HCT116 (cell line): ENCODE data around the gene PBX3. TPM values are rescaled to one million over a fixed set of nuclear protein-coding genes. Genes with fewer than 3 reads are reported as not detected.

ENCODE experiments used
- ATAC-seq: fragments of 200-7000 bp; cut with Tn5 transposase; 2 replicates; pipeline ENCODE4 v1.9.1; 2020; ENCODE audit warnings: mild to moderate bottlenecking, moderate library complexity
- BruUV-seq: library from RNA; stranded (reverse); fragments of 400-500 nt; replicated peaks from 2 replicates; lab custom pipeline; 2021; lab: Mats Ljungman, UMichigan
- CTCF ChIA-PET: fragments of 300-600 bp; sonication (Branson Sonifier 250); formaldehyde crosslinking; loops from one replicate; lab custom pipeline; 2021; ENCODE audit warnings: antibody characterized with exemption; lab: Charles Lee
- POLR2A ChIA-PET: fragments of 300-600, 350-600 bp; sonication (Branson Sonifier 250); formaldehyde crosslinking; loops from one replicate; lab custom pipeline; 2021; ENCODE audit warnings: antibody characterized with exemption; lab: Charles Lee
- RAD21 ChIA-PET, 2 experiments: fragments of 300-600 bp; sonication (Branson Sonifier 250); formaldehyde crosslinking; loops; one replicate each; lab custom pipeline; 2023; ENCODE audit warnings: low total read pairs in 2 of 2; ENCODE audit not compliant: uncharacterized antibody in 2 of 2, unreplicated experiment in 2 of 2, low non-redundant PET in 1 of 2; lab: Charles Lee
- DNase-seq: peaks from one replicate; pipeline ENCODE4 v3.0.0-alpha.2; 2010; ENCODE audit warnings: low read depth, low spot score
- H2AFZ ChIP-seq: fragments of 200-600 bp; shearing (Covaris generic), sonication (generic); 2 replicates; pipeline ENCODE4 v1.6.1; 2017; ENCODE audit warnings: low read depth, mixed run types, mixed read lengths, antibody characterized with exemption, low read length; ENCODE audit not compliant: poor library complexity, severe bottlenecking
- H3K27ac ChIP-seq: 2 replicates; pipeline ENCODE4 v1.5.1; 2012; ENCODE audit warnings: low read depth, low read length
- H3K27me3 ChIP-seq: fragments of 200-600 bp; sonication (generic); 2 replicates; pipeline ENCODE4 v1.6.1; 2016; ENCODE audit warnings: mixed run types, low read length, mixed read lengths; ENCODE audit not compliant: insufficient read depth
- H3K36me3 ChIP-seq, 2 experiments: fragments of 200-500 bp in 1 of 2; fragments of 200-600 bp in 1 of 2; sonication (Bioruptor generic) in 1 of 2; sonication (generic) in 1 of 2; 2 replicates each; pipeline versions ENCODE4 v1.5.1 to v1.6.1; 2014 to 2016; ENCODE audit warnings: low read length in 2 of 2, inconsistent platforms in 1 of 2, mixed read lengths in 1 of 2, mixed run types in 1 of 2; ENCODE audit not compliant: insufficient read depth in 2 of 2, control insufficient read depth in 1 of 2
- H3K4me1 ChIP-seq, 2 experiments: fragments of 200-600 bp in 1 of 2; sonication (generic) in 1 of 2; 2 replicates each; pipeline versions ENCODE4 v1.5.1 to v1.6.1; 2012 to 2017; ENCODE audit warnings: low read length in 2 of 2, inconsistent platforms in 1 of 2, mild to moderate bottlenecking in 1 of 2, mixed read lengths in 1 of 2, mixed run types in 1 of 2, moderate library complexity in 1 of 2; ENCODE audit not compliant: insufficient read depth in 2 of 2, control insufficient read depth in 1 of 2
- H3K4me2 ChIP-seq: fragments of 200-600 bp; sonication (generic); 2 replicates; pipeline ENCODE4 v1.6.1; 2017; ENCODE audit warnings: mixed run types, low read length, mixed read lengths
- H3K4me3 ChIP-seq, 2 experiments: fragments of 200-600 bp in 1 of 2; sonication (generic) in 1 of 2; replicated peaks in 1 of 2; 2 replicates each; pipeline ENCODE4 v1.5.1; 2011 to 2016; ENCODE audit warnings: low read length in 2 of 2, control low read depth in 1 of 2, low read depth in 1 of 2, mild to moderate bottlenecking in 1 of 2, mixed read lengths in 1 of 2, mixed run types in 1 of 2
- H3K79me2 ChIP-seq: fragments of 200-600 bp; sonication (generic); 2 replicates; pipeline ENCODE4 v1.6.1; 2017; ENCODE audit warnings: mild to moderate bottlenecking, mixed run types, low read length, moderate library complexity, mixed read lengths; ENCODE audit not compliant: insufficient read depth
- H3K9ac ChIP-seq: fragments of 200-600 bp; sonication (generic); 2 replicates; pipeline ENCODE4 v1.6.1; 2016; ENCODE audit warnings: low read length, mixed read lengths
- H3K9me2 ChIP-seq: fragments of 200-600 bp; sonication (generic), shearing (Covaris generic); 2 replicates; pipeline ENCODE4 v1.6.1; 2017; ENCODE audit warnings: mixed run types, mild to moderate bottlenecking, moderate library complexity; ENCODE audit not compliant: insufficient read depth
- H3K9me3 ChIP-seq, 2 experiments: fragments of 200-500 bp in 1 of 2; fragments of 200-600 bp in 1 of 2; sonication (Bioruptor generic) in 1 of 2; sonication (generic) in 1 of 2; 2 replicates each; pipeline ENCODE4 v1.6.1; 2014 to 2017; ENCODE audit warnings: low read length in 2 of 2, mixed read lengths in 2 of 2, inconsistent platforms in 1 of 2, low read depth in 1 of 2, mild to moderate bottlenecking in 1 of 2, mixed run types in 1 of 2, moderate library complexity in 1 of 2; ENCODE audit not compliant: control insufficient read depth in 1 of 2, insufficient read depth in 1 of 2
- H4K20me1 ChIP-seq: fragments of 200-600 bp; sonication (generic), shearing (Covaris generic); 2 replicates; pipeline ENCODE4 v1.6.1; 2017; ENCODE audit warnings: mixed run types, mild to moderate bottlenecking, moderate library complexity; ENCODE audit not compliant: insufficient read depth
- CBX3 ChIP-seq: IDR thresholded peaks from 2 replicates; pipeline ENCODE4 v1.6.1; 2012; ENCODE audit warnings: low read depth
- CEBPB ChIP-seq: IDR thresholded peaks from 2 replicates; pipeline ENCODE4 v1.6.1; 2012; ENCODE audit warnings: low read depth
- CTCF ChIP-seq, 3 experiments: fragments of 200-600 bp in 1 of 3; sonication (generic) in 1 of 3; IDR thresholded peaks in 2 of 3; conservative IDR thresholded peaks in 1 of 3; 2 replicates each; pipeline ENCODE4 v1.5.1; 2012 to 2017; ENCODE audit warnings: low read depth in 2 of 3, low read length in 2 of 3, antibody characterized with exemption in 1 of 3, borderline replicate concordance in 1 of 3, control low read depth in 1 of 3, mild to moderate bottlenecking in 1 of 3, mixed read lengths in 1 of 3, mixed run types in 1 of 3, moderate library complexity in 1 of 3; ENCODE audit not compliant: insufficient read depth in 1 of 3
- ELF1 ChIP-seq: IDR thresholded peaks from 2 replicates; pipeline ENCODE4 v1.6.1; 2012; ENCODE audit warnings: low read depth, borderline replicate concordance
- REST ChIP-seq: IDR thresholded peaks from 2 replicates; pipeline ENCODE4 v1.6.1; 2012; ENCODE audit warnings: low read depth
- SP1 ChIP-seq: IDR thresholded peaks from 2 replicates; pipeline ENCODE4 v1.6.1; 2012; ENCODE audit warnings: low read depth
- TCF7L2 ChIP-seq: IDR thresholded peaks from 2 replicates; pipeline ENCODE4 v1.7.0; 2011; ENCODE audit warnings: borderline replicate concordance, inconsistent platforms; ENCODE audit not compliant: insufficient read depth, insufficient read length; ENCODE audit errors: extremely low read depth
- ZFX ChIP-seq: fragments of 450-650 bp; IDR thresholded peaks from 2 replicates; pipeline ENCODE4 v1.6.1; 2017
- intact Hi-C: fragments of 100-400 bp; cut with micrococcal nuclease; formaldehyde crosslinking; loops from 2 replicates; pipeline ENCODE4 v1.10.0; 2022
- total RNA-seq: library from RNA; stranded (reverse); gene quantifications from one replicate; pipeline ENCODE4 v1.2.1, GENCODE V29; 2021; ENCODE audit not compliant: unreplicated experiment

PBX3 gene
- total RNA-seq, 1 experiment from 2014 or later, result 13.5 TPM

- RAD21 ChIA-PET, result no interaction called here
- no peak for DNase-seq
- Histone ChIP-seq H3K36me3 (no peaks in the 10 kb centered on the region), H3K9me3 (no peaks in the 10 kb centered on the region), H4K20me1 (no peaks in the 10 kb centered on the region), H3K4me1 (no peaks in the 10 kb centered on the region)
- TF ChIP-seq ZFX (no peak), CEBPB (no peak), TCF7L2 (no peak), ELF1 (no peak), SP1 (no peak), CTCF (IDR thresholded peaks at IDR 0.05 in 2 of 3, conservative IDR thresholded peaks at IDR 0.05 in 1 of 3; ENCODE audit: borderline replicate concordance in 1 of 3, insufficient read depth in 1 of 3, low read depth in 2 of 3, low read length in 2 of 3) (no peak), REST (no peak), CBX3 (no peak)
- TF ChIP-seq, all 23 proteins: peak for 0
- BruUV-seq, result no TSS peak
- no peak for ATAC-seq
- H3K27ac ChIP-seq, result no peak overlapping the region
- no peak overlapping the region for H3K4me2 ChIP-seq
- no peak overlapping the region for H2AFZ ChIP-seq
- CTCF ChIA-PET, result no interaction called here
- H3K27me3 ChIP-seq, result no peaks in the 10 kb centered on the region
- POLR2A ChIA-PET, result no interaction called here
- no peaks in the 10 kb centered on the region for H3K79me2 ChIP-seq
- H3K9ac ChIP-seq, result no peak overlapping the region
- intact Hi-C loops, result no loop called here
- H3K4me3 ChIP-seq, result no peak overlapping the region
- no peaks in the 10 kb centered on the region for H3K9me2 ChIP-seq
Measured at GRCh38 chr9:125994066-125994943, 247.1 kb downstream of the PBX3 start.
